ENCODE measurements around the gene CACHD1.

CACHD1 gene

GRCh38 chr1:64483731-64484414 lies 13.9 kb downstream of the CACHD1 start:
- peaks cover 9% of the 10 kb centered on the region for H3K4me1 ChIP-seq (ENCODE audit: control insufficient read depth, insufficient read depth, low read length, unreplicated experiment)
- no peak overlapping the region for H2AFZ ChIP-seq (ENCODE audit: low read length, unreplicated experiment)
- no peak overlapping the region for H3K27ac ChIP-seq (ENCODE audit: low read depth, low read length)
- no peaks in the 10 kb centered on the region for H3K27me3 ChIP-seq (ENCODE audit: insufficient read depth, low read length)
- no peaks in the 10 kb centered on the region for H3K79me2 ChIP-seq (ENCODE audit: control insufficient read depth, insufficient read depth, low read length, unreplicated experiment)
- H3K36me3 ChIP-seq (ENCODE audit: insufficient read depth, low read length), result no peaks in the 10 kb centered on the region
- no peak overlapping the region for H3K4me3 ChIP-seq (ENCODE audit: low read depth, low read length)

GRCh38 chr1:64484651-64485050 lies 14.7 kb downstream of the CACHD1 start:
- Histone ChIP-seq H3K4me1 (ENCODE audit: control insufficient read depth, insufficient read depth, low read length, unreplicated experiment) (peaks cover 9% of the 10 kb centered on the region), H3K36me3 (ENCODE audit: insufficient read depth, low read length) (no peaks in the 10 kb centered on the region), H3K79me2 (ENCODE audit: control insufficient read depth, insufficient read depth, low read length, unreplicated experiment) (no peaks in the 10 kb centered on the region), H2AFZ (ENCODE audit: low read length, unreplicated experiment) (no peak overlapping the region), H3K27me3 (ENCODE audit: insufficient read depth, low read length) (peaks cover 5% of the 10 kb centered on the region; the same call in 1 of the 2 replicates), H3K4me3 (ENCODE audit: low read depth, low read length) (no peak overlapping the region), H3K27ac (ENCODE audit: low read depth, low read length) (no peak overlapping the region)

GRCh38 chr1:64486193-64486592 lies 16.3 kb downstream of the CACHD1 start:
- H3K36me3 ChIP-seq (ENCODE audit: insufficient read depth, low read length), result no peaks in the 10 kb centered on the region
- H3K4me3 ChIP-seq (ENCODE audit: low read depth, low read length), result no peak overlapping the region
- no peak overlapping the region for H3K27ac ChIP-seq (ENCODE audit: low read depth, low read length)
- peaks cover 5% of the 10 kb centered on the region; the same call in 1 of the 2 replicates for H3K27me3 ChIP-seq (ENCODE audit: insufficient read depth, low read length)
- H3K79me2 ChIP-seq (ENCODE audit: control insufficient read depth, insufficient read depth, low read length, unreplicated experiment), result no peaks in the 10 kb centered on the region
- no peak overlapping the region for H2AFZ ChIP-seq (ENCODE audit: low read length, unreplicated experiment)
- peaks cover 4% of the 10 kb centered on the region for H3K4me1 ChIP-seq (ENCODE audit: control insufficient read depth, insufficient read depth, low read length, unreplicated experiment)

- H3K4me1 ChIP-seq (ENCODE audit: control insufficient read depth, insufficient read depth, low read length, unreplicated experiment), result no peaks in the 10 kb centered on the region
Observed at GRCh38 chr1:64487061-64487460, 17.1 kb downstream of the CACHD1 start.

GRCh38 chr1:64488862-64489261 lies 18.9 kb downstream of the CACHD1 start:
- Histone ChIP-seq H3K4me3 (ENCODE audit: low read depth, low read length) (no peak overlapping the region), H3K36me3 (ENCODE audit: insufficient read depth, low read length) (no peaks in the 10 kb centered on the region), H3K4me1 (ENCODE audit: control insufficient read depth, insufficient read depth, low read length, unreplicated experiment) (no peaks in the 10 kb centered on the region), H3K27ac (ENCODE audit: low read depth, low read length) (no peak overlapping the region), H3K27me3 (ENCODE audit: insufficient read depth, low read length) (peaks cover 5% of the 10 kb centered on the region; the same call in 1 of the 2 replicates), H2AFZ (ENCODE audit: low read length, unreplicated experiment) (no peak overlapping the region), H3K79me2 (ENCODE audit: control insufficient read depth, insufficient read depth, low read length, unreplicated experiment) (no peaks in the 10 kb centered on the region)

More at GRCh38 chr1:64487061-64487460, 17.1 kb downstream of the CACHD1 start:
- Histone ChIP-seq H3K79me2 (ENCODE audit: control insufficient read depth, insufficient read depth, low read length, unreplicated experiment) (no peaks in the 10 kb centered on the region), H3K27ac (ENCODE audit: low read depth, low read length) (no peak overlapping the region), H2AFZ (ENCODE audit: low read length, unreplicated experiment) (no peak overlapping the region), H3K36me3 (ENCODE audit: insufficient read depth, low read length) (no peaks in the 10 kb centered on the region), H3K27me3 (ENCODE audit: insufficient read depth, low read length) (peaks cover 5% of the 10 kb centered on the region; the same call in 1 of the 2 replicates), H3K4me3 (ENCODE audit: low read depth, low read length) (no peak overlapping the region)

- no peak overlapping the region for H2AFZ ChIP-seq (ENCODE audit: low read length, unreplicated experiment)
- no peaks in the 10 kb centered on the region for H3K79me2 ChIP-seq (ENCODE audit: control insufficient read depth, insufficient read depth, low read length, unreplicated experiment)
- H3K36me3 ChIP-seq (ENCODE audit: insufficient read depth, low read length), result no peaks in the 10 kb centered on the region
- H3K4me3 ChIP-seq (ENCODE audit: low read depth, low read length), result no peak overlapping the region
- H3K27ac ChIP-seq (ENCODE audit: low read depth, low read length), result no peak overlapping the region
- no peaks in the 10 kb centered on the region for H3K4me1 ChIP-seq (ENCODE audit: control insufficient read depth, insufficient read depth, low read length, unreplicated experiment)
- H3K27me3 ChIP-seq (ENCODE audit: insufficient read depth, low read length), result peaks cover 5% of the 10 kb centered on the region; the same call in 1 of the 2 replicates
Observed at GRCh38 chr1:64489707-64490106, 19.8 kb downstream of the CACHD1 start.

- H3K36me3 ChIP-seq (ENCODE audit: insufficient read depth, low read length), result no peaks in the 10 kb centered on the region
- no peak overlapping the region for H3K4me3 ChIP-seq (ENCODE audit: low read depth, low read length)
- H3K27me3 ChIP-seq (ENCODE audit: insufficient read depth, low read length), result peaks cover 5% of the 10 kb centered on the region; the same call in 1 of the 2 replicates
- H3K27ac ChIP-seq (ENCODE audit: low read depth, low read length), result no peak overlapping the region
- H3K4me1 ChIP-seq (ENCODE audit: control insufficient read depth, insufficient read depth, low read length, unreplicated experiment), result no peaks in the 10 kb centered on the region
- no peaks in the 10 kb centered on the region for H3K79me2 ChIP-seq (ENCODE audit: control insufficient read depth, insufficient read depth, low read length, unreplicated experiment)
- H2AFZ ChIP-seq (ENCODE audit: low read length, unreplicated experiment), result no peak overlapping the region
Observed at GRCh38 chr1:64490213-64490818, 20.4 kb downstream of the CACHD1 start.

- no peaks in the 10 kb centered on the region for H3K36me3 ChIP-seq (ENCODE audit: insufficient read depth, low read length)
- peaks cover 5% of the 10 kb centered on the region; the same call in 1 of the 2 replicates for H3K27me3 ChIP-seq (ENCODE audit: insufficient read depth, low read length)
- H3K4me1 ChIP-seq (ENCODE audit: control insufficient read depth, insufficient read depth, low read length, unreplicated experiment), result peaks cover 6% of the 10 kb centered on the region
- no peak overlapping the region for H3K27ac ChIP-seq (ENCODE audit: low read depth, low read length)
- H3K79me2 ChIP-seq (ENCODE audit: control insufficient read depth, insufficient read depth, low read length, unreplicated experiment), result no peaks in the 10 kb centered on the region
- no peak overlapping the region for H3K4me3 ChIP-seq (ENCODE audit: low read depth, low read length)
- H2AFZ ChIP-seq (ENCODE audit: low read length, unreplicated experiment), result no peak overlapping the region
Observed at GRCh38 chr1:64492424-64492823, 22.5 kb downstream of the CACHD1 start.

- H3K4me3 ChIP-seq (ENCODE audit: low read depth, low read length), result no peak overlapping the region
Observed at GRCh38 chr1:64493831-64494230, 23.9 kb downstream of the CACHD1 start.

GRCh38 chr1:64494659-64495058 lies 24.7 kb downstream of the CACHD1 start:
- Histone ChIP-seq H3K27ac (ENCODE audit: low read depth, low read length) (no peak overlapping the region), H2AFZ (ENCODE audit: low read length, unreplicated experiment) (no peak overlapping the region), H3K79me2 (ENCODE audit: control insufficient read depth, insufficient read depth, low read length, unreplicated experiment) (no peaks in the 10 kb centered on the region), H3K4me3 (ENCODE audit: low read depth, low read length) (no peak overlapping the region), H3K27me3 (ENCODE audit: insufficient read depth, low read length) (0 out of 2 replicates have a peak, but pooled peaks cover under 1% of the 10 kb centered on the region), H3K4me1 (ENCODE audit: control insufficient read depth, insufficient read depth, low read length, unreplicated experiment) (peaks cover 9% of the 10 kb centered on the region), H3K36me3 (ENCODE audit: insufficient read depth, low read length) (no peaks in the 10 kb centered on the region)

More at GRCh38 chr1:64493831-64494230, 23.9 kb downstream of the CACHD1 start:
- Histone ChIP-seq H3K79me2 (ENCODE audit: control insufficient read depth, insufficient read depth, low read length, unreplicated experiment) (no peaks in the 10 kb centered on the region), H2AFZ (ENCODE audit: low read length, unreplicated experiment) (no peak overlapping the region), H3K4me1 (ENCODE audit: control insufficient read depth, insufficient read depth, low read length, unreplicated experiment) (peaks cover 9% of the 10 kb centered on the region), H3K36me3 (ENCODE audit: insufficient read depth, low read length) (no peaks in the 10 kb centered on the region), H3K27me3 (ENCODE audit: insufficient read depth, low read length) (peaks cover 5% of the 10 kb centered on the region; the same call in 1 of the 2 replicates), H3K27ac (ENCODE audit: low read depth, low read length) (no peak overlapping the region)

- H3K79me2 ChIP-seq (ENCODE audit: control insufficient read depth, insufficient read depth, low read length, unreplicated experiment), result no peaks in the 10 kb centered on the region
- H3K4me1 ChIP-seq (ENCODE audit: control insufficient read depth, insufficient read depth, low read length, unreplicated experiment), result peaks cover 9% of the 10 kb centered on the region
- no peak overlapping the region for H3K27ac ChIP-seq (ENCODE audit: low read depth, low read length)
Observed at GRCh38 chr1:64495878-64496277, 25.9 kb downstream of the CACHD1 start.

More at GRCh38 chr1:64495878-64496277, 25.9 kb downstream of the CACHD1 start:
- Histone ChIP-seq H3K4me3 (ENCODE audit: low read depth, low read length) (no peak overlapping the region), H3K27me3 (ENCODE audit: insufficient read depth, low read length) (no peaks in the 10 kb centered on the region), H2AFZ (ENCODE audit: low read length, unreplicated experiment) (no peak overlapping the region), H3K36me3 (ENCODE audit: insufficient read depth, low read length) (no peaks in the 10 kb centered on the region)

All from ACC112 (cell line).